ENCODE results near the gene BEND7. TPM values are rescaled to one million over a fixed set of nuclear protein-coding genes. Genes with fewer than 3 reads are reported as not detected.
"Not testable (repeated sequence)": the region's sequence is repeated elsewhere in the genome, so short reads cannot be mapped to it uniquely, and the experiment has no call there.

The BEND7 gene
- total RNA-seq, 1 donor from 2014 or later = 43.5 TPM

DNA sequence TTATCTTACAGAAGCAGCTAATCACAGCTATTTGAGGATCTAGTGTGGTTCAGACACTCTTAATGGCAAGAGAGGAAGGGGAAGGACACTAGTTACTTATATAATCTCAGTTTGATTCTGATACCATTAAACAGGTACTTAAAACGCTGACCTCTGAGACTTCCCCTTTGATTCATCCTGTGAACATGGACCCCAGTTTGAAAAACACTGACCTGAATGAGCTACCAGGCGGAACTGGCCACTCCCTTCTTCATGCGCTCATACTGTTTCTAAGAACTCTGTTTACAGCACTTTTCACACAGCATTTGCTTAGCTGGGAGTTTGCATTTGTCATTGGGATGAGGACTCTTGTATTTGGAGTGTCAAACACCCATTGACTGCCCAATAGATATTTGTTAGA, 45.7 kb downstream of the BEND7 start:
- DNase-seq (ENCODE audit: low spot score) = no peak

- DNase-seq (ENCODE audit: low spot score) = no peak
Observed at GRCh38 chr10:13481690-13482089, 47.1 kb downstream of the BEND7 start.

DNA sequence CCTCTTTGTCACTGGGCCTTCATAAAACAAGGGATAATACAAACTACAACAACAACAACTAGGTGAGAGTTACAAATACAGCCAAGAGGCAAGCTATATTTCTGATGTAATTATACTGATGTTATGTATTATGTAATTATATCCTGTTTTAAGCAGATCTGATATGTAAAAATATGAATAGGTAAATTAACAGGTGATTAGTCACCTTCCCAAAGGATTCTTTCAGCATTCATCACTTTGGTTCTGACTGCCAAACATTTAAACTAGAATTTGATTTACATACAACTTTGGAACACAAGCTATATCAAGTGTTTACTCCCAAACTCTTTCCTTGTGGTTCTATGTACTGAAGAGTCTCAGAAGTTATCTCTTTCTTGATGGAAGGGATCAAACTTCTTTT, 53.7 kb downstream of the BEND7 start:
- no peak for DNase-seq (ENCODE audit: low spot score)

GRCh38 chr10:13473986-13474385, 54.8 kb downstream of the BEND7 start:
- no peak for DNase-seq (ENCODE audit: low spot score)

DNA sequence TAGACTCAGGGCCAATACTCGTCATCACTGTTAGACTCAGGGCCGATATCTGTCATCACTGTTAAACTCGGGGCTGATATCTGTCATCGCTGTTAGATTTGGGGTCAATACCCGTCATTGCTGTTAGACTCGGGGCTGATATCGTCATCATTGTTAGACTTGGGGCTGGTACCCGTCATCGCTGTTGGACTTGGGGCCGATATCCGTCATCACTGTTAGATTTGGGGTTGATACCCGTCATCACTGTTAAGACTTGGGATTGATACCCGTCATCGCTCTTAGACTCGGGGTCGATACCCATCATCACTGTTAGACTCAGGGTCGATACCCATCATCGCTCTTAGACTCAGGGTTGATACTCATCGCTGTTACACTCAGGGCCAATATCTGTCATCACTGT, 56.5 kb downstream of the BEND7 start:
- DNase-seq (ENCODE audit: low spot score) = no peak

- DNase-seq (ENCODE audit: low spot score) = no peak
Observed at GRCh38 chr10:13470270-13470669, 58.5 kb downstream of the BEND7 start.

- DNase-seq (ENCODE audit: low spot score) = no peak
Observed at GRCh38 chr10:13462551-13462950, 66.3 kb downstream of the BEND7 start.

DNA sequence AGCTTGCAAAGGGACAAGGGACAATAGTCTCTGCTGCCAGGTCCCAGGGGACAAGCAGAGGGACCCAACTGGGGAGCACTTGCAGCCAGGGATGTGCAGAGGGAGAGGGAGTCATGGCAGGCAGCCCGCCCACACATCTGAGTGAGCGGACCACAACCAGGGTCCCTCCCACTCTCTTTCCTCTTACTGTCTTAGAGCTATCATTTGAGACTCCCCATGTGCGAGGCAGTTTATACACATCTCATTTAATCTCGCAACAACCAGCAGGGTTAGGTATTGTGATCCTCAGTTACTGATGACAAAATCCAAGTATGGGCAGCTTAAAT, 70.2 kb downstream of the BEND7 start:
- no peak for DNase-seq (ENCODE audit: low spot score)

DNA sequence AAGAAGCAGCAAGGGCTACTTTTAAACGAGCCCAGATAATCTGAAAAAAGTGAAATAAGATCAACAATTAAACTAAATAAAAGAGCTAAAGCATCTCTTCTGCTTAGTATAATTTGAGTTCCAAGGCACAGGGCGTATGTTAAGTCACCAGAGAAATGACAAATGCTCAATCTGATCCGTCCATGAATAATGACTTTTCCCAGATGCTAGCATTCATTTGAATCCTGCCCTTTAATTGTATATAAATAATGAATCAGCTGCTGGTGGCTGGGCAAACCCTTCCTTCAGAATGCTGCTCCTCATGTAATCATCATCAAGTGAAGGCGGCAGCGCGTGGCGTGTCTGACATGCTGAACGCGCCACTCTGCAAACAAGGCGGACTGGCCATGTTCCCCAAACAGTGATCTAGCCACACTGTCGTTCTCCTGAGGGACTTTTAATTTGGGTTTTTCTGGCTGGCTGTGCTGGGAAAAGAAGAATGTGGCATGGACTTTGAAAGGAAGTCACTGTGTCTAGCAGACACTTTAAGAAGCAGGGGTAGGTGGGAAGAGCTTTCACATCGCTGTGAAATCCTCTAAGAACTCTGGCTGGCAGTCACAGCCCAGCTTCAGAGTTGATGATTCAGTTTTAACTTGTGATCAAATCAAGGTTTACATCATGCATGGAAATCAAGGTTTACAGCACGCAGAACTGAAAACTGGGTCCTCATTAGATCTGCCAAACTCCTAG, 70.7 kb downstream of the BEND7 start:
- no peak for DNase-seq (ENCODE audit: low spot score)

GRCh38 chr10:13453896-13454295, 74.9 kb downstream of the BEND7 start:
- DNase-seq (ENCODE audit: low spot score) = peak; percentile 26

DNA sequence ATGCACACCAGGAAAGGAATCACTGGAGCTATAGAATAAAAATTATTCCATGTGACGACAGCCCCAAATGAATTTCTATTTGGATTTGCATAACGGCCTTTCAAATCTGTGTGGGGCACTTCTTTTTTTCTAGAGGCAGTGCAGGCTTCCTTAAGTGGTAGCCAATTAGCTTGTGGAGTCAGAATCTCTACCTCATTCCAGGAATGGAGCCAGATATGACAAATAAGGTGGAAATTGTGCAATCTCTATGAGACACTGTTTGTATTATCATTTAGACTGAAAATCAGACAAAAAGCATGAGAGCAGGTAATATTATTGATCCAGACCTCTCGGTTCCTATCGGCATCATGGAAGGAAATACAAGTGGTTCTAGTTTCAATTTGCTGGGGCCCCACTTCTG, 78.7 kb downstream of the BEND7 start:
- DNase-seq (ENCODE audit: low spot score) = no peak

- no peak for DNase-seq (ENCODE audit: low spot score)
Observed at GRCh38 chr10:13449296-13449695, 79.5 kb downstream of the BEND7 start.

- DNase-seq (ENCODE audit: low spot score) = no peak
Observed at GRCh38 chr10:13448216-13448615, 80.6 kb downstream of the BEND7 start.

GRCh38 chr10:13445656-13446400, 83.0 kb downstream of the BEND7 start:
- DNase-seq (ENCODE audit: low spot score) = no peak

DNA sequence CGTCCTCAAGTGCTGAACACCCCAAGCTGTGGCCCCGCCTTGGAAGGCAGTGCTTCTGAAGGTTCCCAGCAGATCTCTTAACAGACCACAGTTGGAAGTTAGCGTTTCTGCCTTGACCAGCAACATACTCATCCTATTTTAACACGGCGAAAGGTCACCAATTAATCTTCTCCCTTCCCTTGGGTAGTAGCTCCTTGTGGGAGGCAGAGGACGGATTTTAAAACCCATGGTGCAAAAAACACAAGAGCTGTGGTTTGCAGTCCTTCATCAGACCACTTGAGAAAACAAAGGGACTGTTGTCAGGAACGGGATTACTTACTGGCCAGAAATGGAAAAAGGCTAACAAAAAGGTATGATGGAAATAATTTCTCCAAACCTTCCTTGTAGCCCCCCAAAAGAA, 87.3 kb downstream of the BEND7 start:
- no peak for DNase-seq (ENCODE audit: low spot score)

GRCh38 chr10:13440185-13441061, 88.4 kb downstream of the BEND7 start:
- DNase-seq (ENCODE audit: low spot score) = peak; percentile 44

GRCh38 chr10:13439313-13440184, 89.3 kb downstream of the BEND7 start:
- DNase-seq (ENCODE audit: low spot score) = no peak

DNA sequence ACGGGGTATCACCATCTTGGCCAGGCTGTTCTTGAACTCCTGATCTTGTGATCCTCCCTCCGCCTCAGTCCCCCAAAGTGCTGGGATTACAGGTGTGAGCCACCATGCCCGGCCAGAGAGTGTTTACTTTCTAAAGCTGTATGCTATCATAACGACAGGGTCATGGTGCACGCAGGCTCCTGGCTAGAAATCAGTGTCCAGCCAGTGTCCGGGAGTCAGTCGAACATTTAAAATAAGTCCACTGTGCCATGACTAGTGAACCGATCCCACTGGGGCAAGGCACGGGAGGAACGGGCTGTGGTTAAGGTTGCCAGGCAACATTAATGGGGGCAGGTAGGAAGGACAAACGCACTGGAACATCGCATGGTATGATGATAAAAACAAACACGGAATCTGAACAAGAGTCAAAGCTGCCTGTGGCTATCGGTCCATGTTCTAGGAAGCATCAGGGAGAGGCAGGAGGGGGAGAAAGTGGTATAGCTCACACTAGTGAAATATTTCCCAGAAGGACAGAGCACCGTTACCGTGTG, 91.7 kb downstream of the BEND7 start:
- DNase-seq (ENCODE audit: low spot score) = no peak

DNA sequence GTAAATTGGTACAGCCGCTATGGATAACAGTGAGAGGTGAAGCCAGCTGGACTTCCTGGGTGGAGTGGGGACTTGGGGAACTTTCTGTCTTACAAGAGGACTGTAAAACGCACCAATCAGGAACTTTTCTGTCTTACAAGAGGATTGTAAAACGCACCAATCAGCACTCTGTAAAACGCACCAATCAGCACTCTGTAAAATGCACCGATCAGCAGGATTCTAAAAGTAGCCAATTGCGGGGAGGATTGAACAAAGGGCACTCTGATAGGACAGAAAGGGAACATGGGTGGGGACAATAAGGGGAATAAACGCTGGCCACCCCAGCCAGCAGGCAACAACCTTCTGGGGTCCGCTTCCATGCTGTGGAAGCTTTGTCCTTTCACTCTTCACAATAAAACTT, 100.9 kb downstream of the BEND7 start:
- not testable (repeated sequence) for DNase-seq (ENCODE audit: low spot score)

DNA sequence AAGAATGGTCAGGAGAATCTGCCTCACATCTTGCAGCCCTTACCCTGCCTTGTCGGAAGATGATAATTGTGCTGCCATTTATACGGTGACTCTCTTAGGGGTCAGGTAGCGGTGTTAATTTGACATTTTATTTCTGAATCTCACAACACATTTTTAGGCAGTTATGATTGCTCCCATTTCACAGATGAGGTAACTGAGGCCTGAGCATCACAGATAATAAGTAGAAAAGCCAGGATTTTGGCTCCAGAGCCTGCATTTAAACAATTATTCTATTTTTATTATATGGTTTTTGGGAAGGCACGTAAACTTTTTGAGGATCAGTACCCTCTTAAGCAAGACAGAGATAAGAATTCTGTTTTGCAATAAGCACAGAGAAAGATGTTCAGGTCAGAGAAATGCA, 103.4 kb downstream of the BEND7 start:
- DNase-seq (ENCODE audit: low spot score) = no peak

DNA sequence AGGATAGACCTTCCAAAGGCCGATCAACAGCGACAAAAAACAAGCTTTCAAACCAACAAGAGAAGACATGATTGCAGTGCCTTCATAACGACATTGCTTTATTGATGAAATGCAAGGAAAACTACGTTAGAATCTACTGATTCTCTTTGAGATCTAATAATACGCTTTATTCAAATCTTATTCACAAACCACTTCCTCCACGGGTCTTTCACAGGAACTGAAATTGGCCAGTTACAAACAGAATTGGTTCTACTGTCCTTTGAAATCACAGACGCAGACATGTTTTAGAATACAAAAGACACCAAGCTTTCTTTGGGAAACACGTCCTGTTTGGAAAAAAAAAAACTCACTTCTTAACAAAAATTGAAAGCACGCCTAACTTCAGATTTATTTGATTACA, 106.0 kb downstream of the BEND7 start:
- no peak for DNase-seq (ENCODE audit: low spot score)
